Prostate gland (tissue), 2 donors: ENCODE results near the gene SMPDL3A.

Experiments used
- CTCF ChIP-seq, 4 experiments: fragments of 200-600 bp in 2 of 4; fragments of 450-650 bp in 2 of 4; sonication (generic) in 2 of 4; IDR thresholded peaks; 1 replicate in 3 of 4; 2 replicates in 1 of 4; pipeline ENCODE4 v1.5.1; 2016 to 2019; ENCODE audit warnings: antibody characterized with exemption in 4 of 4, mild to moderate bottlenecking in 2 of 4, moderate library complexity in 2 of 4
- POLR2A ChIP-seq: fragments of 450-650 bp; IDR thresholded peaks from one replicate; pipeline ENCODE4 v1.6.1; 2016; ENCODE audit warnings: antibody characterized with exemption, mild to moderate bottlenecking

- no peak for TF ChIP-seq CTCF (IDR thresholded peaks at IDR 0.05)
- TF ChIP-seq POLR2A, result no peak
These were observed 10.8 kb upstream of the SMPDL3A start for GRCh38 chr6:122778302-122778701.
